Cardiac fibroblast (primary cell): ENCODE results near the gene GPBAR1.

Experiments
- DNase-seq, 2 donors: peaks; one replicate each; pipeline versions ENCODE4 v3.0.0 to v3.0.0-alpha.2; 2010; ENCODE audit warnings: low read depth in 2 of 2
- H3K4me3 ChIP-seq, 2 donors: replicated peaks in 1 of 2; 1 replicate in 1 of 2; 2 replicates in 1 of 2; pipeline ENCODE4 v1.5.1; 2011; ENCODE audit warnings: low read depth in 2 of 2, low read length in 2 of 2, mild to moderate bottlenecking in 2 of 2, moderate library complexity in 1 of 2
- TF ChIP-seq, protein P1 (sequence below): IDR thresholded peaks from one replicate; pipeline ENCODE4 v1.5.1; 2011; ENCODE audit warnings: low read depth, mild to moderate bottlenecking, low read length, inconsistent platforms

Gene GPBAR1

DNA sequence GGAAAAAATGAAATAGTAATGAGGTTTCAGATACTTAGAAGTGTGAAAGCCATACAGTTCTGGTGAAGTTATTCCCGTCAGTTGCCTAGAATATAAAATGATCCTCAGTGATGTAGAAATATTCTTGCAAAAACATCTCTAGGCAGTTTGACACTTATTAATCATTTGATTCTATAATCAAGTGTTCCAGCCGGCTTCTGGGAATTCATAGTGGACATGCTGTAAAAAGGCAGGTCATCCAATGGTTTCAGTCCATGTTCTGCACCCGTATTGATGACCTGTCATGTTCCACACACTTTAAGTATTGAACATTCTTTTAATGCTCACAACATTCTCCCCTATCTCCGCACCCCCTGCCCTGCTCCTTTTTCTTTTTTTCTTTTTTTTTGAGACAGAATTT lies 24.0 kb upstream of the GPBAR1 start:
- no peak overlapping the region for H3K4me3 ChIP-seq
- TF ChIP-seq, protein P1, sequence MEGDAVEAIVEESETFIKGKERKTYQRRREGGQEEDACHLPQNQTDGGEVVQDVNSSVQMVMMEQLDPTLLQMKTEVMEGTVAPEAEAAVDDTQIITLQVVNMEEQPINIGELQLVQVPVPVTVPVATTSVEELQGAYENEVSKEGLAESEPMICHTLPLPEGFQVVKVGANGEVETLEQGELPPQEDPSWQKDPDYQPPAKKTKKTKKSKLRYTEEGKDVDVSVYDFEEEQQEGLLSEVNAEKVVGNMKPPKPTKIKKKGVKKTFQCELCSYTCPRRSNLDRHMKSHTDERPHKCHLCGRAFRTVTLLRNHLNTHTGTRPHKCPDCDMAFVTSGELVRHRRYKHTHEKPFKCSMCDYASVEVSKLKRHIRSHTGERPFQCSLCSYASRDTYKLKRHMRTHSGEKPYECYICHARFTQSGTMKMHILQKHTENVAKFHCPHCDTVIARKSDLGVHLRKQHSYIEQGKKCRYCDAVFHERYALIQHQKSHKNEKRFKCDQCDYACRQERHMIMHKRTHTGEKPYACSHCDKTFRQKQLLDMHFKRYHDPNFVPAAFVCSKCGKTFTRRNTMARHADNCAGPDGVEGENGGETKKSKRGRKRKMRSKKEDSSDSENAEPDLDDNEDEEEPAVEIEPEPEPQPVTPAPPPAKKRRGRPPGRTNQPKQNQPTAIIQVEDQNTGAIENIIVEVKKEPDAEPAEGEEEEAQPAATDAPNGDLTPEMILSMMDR, result no peak
- DNase-seq, result no peak

DNA sequence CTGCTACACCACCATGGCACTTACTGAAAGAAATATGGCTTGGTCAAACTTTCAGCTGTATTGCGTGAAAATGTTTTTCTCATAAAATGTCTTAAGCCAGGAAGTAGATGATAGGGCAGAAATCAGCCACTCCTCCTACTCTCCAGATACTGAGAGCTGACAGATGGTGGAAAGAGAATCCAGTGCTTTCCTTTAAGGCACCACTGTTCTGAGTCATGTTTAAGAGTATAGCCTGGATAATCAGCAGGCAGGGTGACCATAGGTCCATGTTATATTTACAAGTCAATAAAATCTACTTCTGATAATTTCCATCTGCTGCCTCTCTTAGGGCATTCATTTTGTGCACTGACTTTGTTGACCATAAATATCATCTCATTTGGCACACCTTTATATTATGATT lies 21.9 kb upstream of the GPBAR1 start:
- H3K4me3 ChIP-seq, result no peak overlapping the region
- TF ChIP-seq, protein P1, result no peak
- no peak for DNase-seq

DNA sequence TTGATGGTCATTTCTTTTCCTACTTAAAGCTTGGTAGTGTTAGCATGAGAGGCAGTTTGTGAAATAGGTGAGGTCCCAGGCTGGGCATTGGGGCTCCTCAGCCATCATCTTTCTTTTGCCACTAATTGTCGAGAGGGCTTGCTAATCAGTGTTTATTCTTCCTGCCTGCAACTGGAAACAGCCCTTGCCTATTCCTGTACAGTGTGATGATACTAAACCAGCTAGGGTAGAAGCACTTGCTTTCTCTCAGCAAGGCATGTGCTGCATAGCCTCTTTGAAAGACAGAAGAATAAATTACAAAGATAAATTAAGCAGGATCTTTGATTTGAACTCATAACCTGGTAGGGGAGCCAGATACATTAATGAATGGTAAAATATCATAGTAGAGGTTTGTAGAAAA lies 16.6 kb upstream of the GPBAR1 start:
- DNase-seq, result no peak
- TF ChIP-seq, protein P1, result no peak
- no peak overlapping the region for H3K4me3 ChIP-seq

DNA sequence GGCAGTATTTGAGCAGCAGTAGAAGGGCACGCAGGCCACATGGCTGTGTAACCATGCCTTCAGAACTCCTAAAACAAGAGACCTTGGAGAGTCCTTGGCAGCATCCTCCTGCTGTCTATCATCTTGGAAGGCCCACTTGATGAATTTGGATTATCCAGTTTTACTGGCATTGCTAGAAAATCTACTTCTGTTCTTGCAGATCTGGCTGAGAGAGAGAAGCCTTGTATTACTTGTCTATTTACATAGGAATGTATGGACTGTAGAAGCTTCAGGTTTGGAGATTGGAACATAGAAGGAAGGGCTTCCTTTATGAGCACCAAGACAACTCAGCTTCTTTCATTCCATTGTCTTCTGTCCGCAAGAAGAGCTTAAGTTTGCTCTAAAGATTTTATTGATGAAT lies 16.1 kb upstream of the GPBAR1 start:
- TF ChIP-seq, protein P1, result no peak

DNA sequence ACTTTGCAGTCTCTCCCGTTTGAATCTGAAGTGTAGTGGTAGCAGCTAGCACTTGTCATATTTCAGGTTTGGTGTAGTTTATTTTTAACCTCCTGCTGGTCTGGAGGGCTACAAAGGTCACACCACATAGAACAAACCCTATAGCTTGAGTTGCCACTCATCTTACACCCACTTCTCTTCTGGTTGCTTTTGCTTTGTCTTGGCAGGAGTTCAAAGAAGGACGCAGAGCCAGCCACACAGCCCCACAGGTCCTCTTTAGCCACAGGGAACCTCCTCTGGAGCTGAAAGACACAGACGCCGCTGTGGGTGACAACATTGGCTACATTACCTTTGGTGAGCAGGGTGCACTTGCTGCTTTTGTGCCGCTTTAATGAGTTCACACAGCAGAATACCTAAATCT lies 15.6 kb upstream of the GPBAR1 start:
- H3K4me3 ChIP-seq, result no peak overlapping the region
- no peak for DNase-seq
- TF ChIP-seq, protein P1, result no peak

More for the DNA sequence above, 16.1 kb upstream of the GPBAR1 start:
- H3K4me3 ChIP-seq, result no peak overlapping the region
- no peak for DNase-seq

DNA sequence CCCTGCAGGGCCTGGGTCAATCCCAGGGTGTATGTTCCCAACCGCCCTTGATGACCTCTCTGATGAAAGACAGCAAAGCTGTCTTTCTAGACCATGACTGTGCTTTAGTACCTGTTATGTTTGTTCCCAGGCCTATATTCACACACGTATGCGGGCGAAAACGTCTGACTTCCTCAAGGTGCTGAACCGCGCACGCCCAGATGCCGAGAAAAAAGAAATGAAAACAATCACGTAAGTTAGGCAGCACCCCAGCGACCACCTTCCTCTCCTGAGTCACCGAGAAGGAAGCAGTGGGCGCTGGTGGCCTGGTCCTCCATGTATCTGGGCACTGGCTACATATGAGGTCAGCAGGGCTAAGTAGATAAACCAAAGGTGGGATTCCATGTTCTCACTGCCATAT lies 11.1 kb upstream of the GPBAR1 start:
- H3K4me3 ChIP-seq, result no peak overlapping the region
- TF ChIP-seq, protein P1, result no peak
- DNase-seq, result no peak

DNA sequence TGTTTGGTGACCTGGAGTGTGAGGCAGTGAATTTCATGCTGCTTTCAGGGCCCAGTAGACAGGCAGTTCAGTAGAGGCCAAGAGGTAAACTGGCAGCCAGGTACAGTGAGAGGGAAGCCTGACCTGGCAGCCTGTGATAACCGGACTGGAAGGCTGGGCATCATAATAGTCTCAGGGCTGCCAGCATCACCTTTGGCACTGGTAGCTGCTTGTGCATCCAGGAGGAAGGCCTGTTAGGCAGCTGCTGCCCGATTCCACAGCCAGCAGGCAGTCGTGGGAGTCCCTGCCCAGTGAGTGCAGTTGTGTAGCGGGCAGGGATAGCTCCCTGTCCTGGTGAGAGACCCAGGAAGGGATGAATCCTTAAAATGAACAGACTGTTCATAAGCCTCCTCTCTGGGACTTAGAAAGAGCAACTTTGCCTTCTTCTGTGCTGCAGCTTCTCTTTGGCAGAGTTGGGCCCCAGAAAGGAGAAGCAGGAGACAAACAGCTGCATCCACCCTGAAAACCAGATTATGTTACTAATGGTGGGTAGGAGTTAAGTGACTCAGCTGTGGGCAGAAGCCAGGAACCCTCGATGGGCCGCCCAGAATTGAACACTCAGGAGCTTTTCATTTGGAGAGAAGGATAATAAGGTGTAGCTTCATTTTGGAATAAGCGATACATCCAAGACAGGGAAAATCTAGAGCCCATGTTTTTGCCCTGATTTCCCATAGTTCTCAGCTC lies 8.1 kb upstream of the GPBAR1 start:
- TF ChIP-seq, protein P1, result no peak
- peak in 1 of 2 donors; percentile 27 for DNase-seq
- no peak overlapping the region for H3K4me3 ChIP-seq
